ENCODE data around the gene SYT7.

GRCh38 chr11:61505640-61506155 lies 75.2 kb downstream of the SYT7 start:
- TF ChIP-seq CTCF (IDR thresholded peaks at IDR 0.05) (no peak), POLR2A (IDR thresholded peaks at IDR 0.05) (no peak)
